K562 (cell line): ENCODE measurements around the gene GTPBP2. TPM values are rescaled to one million over a fixed set of nuclear protein-coding genes. Genes with fewer than 3 reads are reported as not detected.
A peak's percentile ranks its signal among the peaks of the same experiment; 100 is the strongest.

Source experiments
- BCOR ChIP-seq: fragments of 450-650 bp; IDR thresholded peaks from 2 replicates; pipeline ENCODE4 v1.6.1; 2016
- CBFB ChIP-seq: sonication (generic); formaldehyde crosslinking; IDR thresholded peaks from 2 replicates; pipeline ENCODE4 v1.4.0; 2020; ENCODE audit warnings: mild to moderate bottlenecking, missing genetic modification reagents
- CBX1 ChIP-seq: sonication (generic); IDR thresholded peaks from 2 replicates; pipeline ENCODE4 v1.6.1; 2016; ENCODE audit warnings: antibody characterized with exemption, low read depth, mild to moderate bottlenecking
- CBX3 ChIP-seq, 2 experiments: IDR thresholded peaks; 1 replicate in 1 of 2; 2 replicates in 1 of 2; pipeline ENCODE4 v1.6.1; 2012; ENCODE audit warnings: inconsistent platforms in 2 of 2, low read length in 2 of 2, borderline replicate concordance in 1 of 2, control low read depth in 1 of 2
- COPS2 ChIP-seq: fragments of 450-650 bp; conservative IDR thresholded peaks from 2 replicates; pipeline ENCODE4 v1.6.1; 2016; ENCODE audit warnings: mild to moderate bottlenecking, moderate library complexity
- ETV1 ChIP-seq: fragments of 450-650 bp; conservative IDR thresholded peaks from 2 replicates; pipeline ENCODE4 v1.6.1; 2016; ENCODE audit warnings: missing genetic modification characterization, control low read depth, low read depth, missing compliant biosample characterization
- HNRNPLL ChIP-seq: fragments of 200-400 bp; formaldehyde crosslinking; IDR thresholded peaks from 2 replicates; pipeline ENCODE4 v1.6.1; 2017; ENCODE audit warnings: low read length, low read depth, mild to moderate bottlenecking; ENCODE audit not compliant: poor library complexity, severe bottlenecking
- LARP7 ChIP-seq: fragments of 450-650 bp; IDR thresholded peaks from 2 replicates; pipeline ENCODE4 v1.6.1; 2016
- NEUROD1 ChIP-seq: fragments of 150-350 bp; IDR thresholded peaks from 2 replicates; pipeline ENCODE4 v1.6.1; 2014; ENCODE audit warnings: borderline replicate concordance, low read length, low read depth; ENCODE audit not compliant: partially characterized antibody
- PHTF2 ChIP-seq: fragments of 250-450 bp; sonication (Bioruptor Pico); IDR thresholded peaks from 2 replicates; pipeline ENCODE4 v1.5.0; 2021; ENCODE audit warnings: mild to moderate bottlenecking
- POLR2AphosphoS2 ChIP-seq: IDR thresholded peaks from 2 replicates; pipeline ENCODE4 v1.6.1; 2012; ENCODE audit warnings: low read length, improper control_type of control experiment
- RBM25 ChIP-seq: fragments of 200-400 bp; formaldehyde crosslinking; IDR thresholded peaks from 2 replicates; pipeline ENCODE4 v1.6.1; 2018; ENCODE audit warnings: low read length, low read depth, moderate library complexity; ENCODE audit not compliant: severe bottlenecking
- RCOR1 ChIP-seq, 2 experiments: IDR thresholded peaks; 2 replicates each; pipeline ENCODE4 v1.6.1; 2012; ENCODE audit warnings: low read depth in 2 of 2, low read length in 2 of 2, borderline replicate concordance in 1 of 2, improper control_type of control experiment in 1 of 2
- XRCC5 ChIP-seq: fragments of 200-400 bp; formaldehyde crosslinking; IDR thresholded peaks from 2 replicates; pipeline ENCODE4 v1.6.1; 2017; ENCODE audit warnings: low read depth, mild to moderate bottlenecking, low read length
- ZFP30 ChIP-seq: fragments of 250-450 bp; sonication (Bioruptor Pico); IDR thresholded peaks from 2 replicates; pipeline ENCODE4 v1.8.0; 2022; ENCODE audit warnings: moderate library complexity, mild to moderate bottlenecking, inconsistent platforms, borderline replicate concordance
- ZNF583 ChIP-seq: fragments of 250-450 bp; sonication (Bioruptor Pico); IDR thresholded peaks from 2 replicates; pipeline ENCODE4 v1.4.0; 2020
- ZNF830 ChIP-seq: fragments of 250-450 bp; sonication (Bioruptor Pico); IDR thresholded peaks from 2 replicates; pipeline ENCODE4 v1.5.0; 2021; ENCODE audit warnings: mild to moderate bottlenecking
- ZZZ3 ChIP-seq: fragments of 450-650 bp; IDR thresholded peaks from 2 replicates; pipeline ENCODE4 v1.6.1; 2016; ENCODE audit warnings: antibody characterized with exemption, mild to moderate bottlenecking, moderate library complexity
- polyA plus RNA-seq, 8 experiments: library from polyadenylated mRNA; depleted of rRNA in 4 of 8; stranded (reverse) in 5 of 8; unstranded in 3 of 8; fragments of >200 nt; fragmentation: Nextera tagmentation in 2 of 8; fragmentation: Illumina TruSeq in 1 of 8; extraction: Ambion mirVana in 2 of 8; extraction: Trizol in 1 of 8; gene quantifications; 2 replicates each; pipeline versions ENCODE4 v1.2.1 to v1.2.3, GENCODE V29; 2011 to 2014; ENCODE audit warnings: inconsistent platforms in 1 of 8, missing spikeins in 1 of 8
- total RNA-seq, 7 experiments: library from RNA; depleted of rRNA in 6 of 7; stranded (reverse); fragments of >200 nt in 6 of 7; fragmentation: Illumina TruSeq in 2 of 7; extraction: Trizol in 2 of 7; gene quantifications; 2 replicates each; pipeline versions ENCODE4 v1.2.1 to v1.2.3, GENCODE V29; 2011 to 2021; ENCODE audit warnings: low replicate concordance in 1 of 7
- TF ChIP-seq, protein P1 (sequence below), 2 experiments: IDR thresholded peaks; 2 replicates each; pipeline ENCODE4 v1.6.1; 2011; ENCODE audit warnings: borderline replicate concordance in 1 of 2, control low read depth in 1 of 2, low read depth in 1 of 2, low read length in 1 of 2, mild to moderate bottlenecking in 1 of 2, mixed read lengths in 1 of 2, moderate library complexity in 1 of 2; ENCODE audit not compliant: insufficient read depth in 1 of 2, insufficient read length in 1 of 2, poor library complexity in 1 of 2, severe bottlenecking in 1 of 2; ENCODE audit errors: extremely low read depth in 1 of 2
- TF ChIP-seq, protein P2 (sequence below): fragments of 450-650 bp; formaldehyde crosslinking; IDR thresholded peaks from 2 replicates; pipeline ENCODE4 v1.4.0; 2020; ENCODE audit warnings: mild to moderate bottlenecking, mixed read lengths
- TF ChIP-seq, protein P3 (sequence below): sonication (generic); formaldehyde crosslinking; IDR thresholded peaks from 2 replicates; pipeline ENCODE4 v1.8.0; 2023; ENCODE audit warnings: mild to moderate bottlenecking, missing genetic modification reagents
- TF ChIP-seq, protein P4 (sequence below): fragments of 250-450 bp; sonication (Bioruptor Pico); IDR thresholded peaks from 2 replicates; pipeline ENCODE4 v1.8.0; 2021; ENCODE audit warnings: moderate library complexity, mild to moderate bottlenecking, inconsistent platforms

The GTPBP2 gene
- total and polyA plus RNA-seq, 9 of the 15 experiments (the other 6 are each of a cell fraction or from before 2014, with no cell fraction given) = 48.4 to 196 (median 111) TPM

DNA sequence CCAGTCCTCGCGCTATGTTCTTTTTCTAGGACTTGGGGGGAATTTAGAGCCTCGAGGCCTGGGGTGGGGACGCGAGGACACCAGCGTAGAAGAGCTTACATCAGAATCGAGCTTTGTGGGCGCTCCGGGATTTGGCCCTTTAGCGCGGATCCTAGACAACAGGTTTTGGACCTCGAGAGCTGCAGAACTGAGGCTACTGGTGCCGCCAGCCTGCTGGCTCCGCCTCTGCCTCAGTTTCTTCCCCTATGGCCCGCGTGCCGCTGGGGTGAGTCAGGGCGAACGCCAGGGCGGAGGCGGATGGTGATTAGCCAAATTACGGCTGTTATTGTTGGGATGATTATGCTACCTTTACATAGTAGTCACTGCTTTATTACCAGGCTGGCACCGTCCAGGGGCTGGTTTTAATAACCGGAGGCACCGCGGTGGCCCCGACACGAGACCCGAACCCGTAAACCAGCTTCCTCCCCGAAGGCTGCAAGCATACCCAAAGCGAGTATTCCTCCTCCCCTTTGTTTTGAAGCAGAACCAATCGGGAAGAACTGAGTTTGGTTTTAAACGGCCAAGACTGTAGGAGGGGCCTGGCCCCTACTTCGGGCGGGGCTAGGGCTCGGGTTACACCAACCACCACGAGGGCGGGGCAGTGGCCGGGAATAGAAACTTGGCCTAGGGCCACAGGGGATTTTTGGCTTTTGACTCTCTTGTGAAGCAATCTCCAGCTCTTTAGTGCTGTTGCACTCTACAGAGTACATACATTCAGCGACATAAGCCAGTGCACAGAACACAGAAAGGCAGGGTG lies 639 bp upstream of the GTPBP2 start (continued):
- TF ChIP-seq POLR2AphosphoS2 = peak; percentile 98
- TF ChIP-seq RBM25 = no peak
- TF ChIP-seq, protein P1, sequence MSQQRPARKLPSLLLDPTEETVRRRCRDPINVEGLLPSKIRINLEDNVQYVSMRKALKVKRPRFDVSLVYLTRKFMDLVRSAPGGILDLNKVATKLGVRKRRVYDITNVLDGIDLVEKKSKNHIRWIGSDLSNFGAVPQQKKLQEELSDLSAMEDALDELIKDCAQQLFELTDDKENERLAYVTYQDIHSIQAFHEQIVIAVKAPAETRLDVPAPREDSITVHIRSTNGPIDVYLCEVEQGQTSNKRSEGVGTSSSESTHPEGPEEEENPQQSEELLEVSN (IDR thresholded peaks at IDR 0.05; ENCODE audit: borderline replicate concordance in 1 of 2, extremely low read depth in 1 of 2, insufficient read depth in 1 of 2, insufficient read length in 1 of 2, low read depth in 1 of 2, low read length in 1 of 2, poor library complexity in 1 of 2, severe bottlenecking in 1 of 2) = peak; percentile 87 to 92
- TF ChIP-seq ETV1 (tag) = peak; percentile 47; the same call in 1 of the 2 replicates
- TF ChIP-seq, protein P2, sequence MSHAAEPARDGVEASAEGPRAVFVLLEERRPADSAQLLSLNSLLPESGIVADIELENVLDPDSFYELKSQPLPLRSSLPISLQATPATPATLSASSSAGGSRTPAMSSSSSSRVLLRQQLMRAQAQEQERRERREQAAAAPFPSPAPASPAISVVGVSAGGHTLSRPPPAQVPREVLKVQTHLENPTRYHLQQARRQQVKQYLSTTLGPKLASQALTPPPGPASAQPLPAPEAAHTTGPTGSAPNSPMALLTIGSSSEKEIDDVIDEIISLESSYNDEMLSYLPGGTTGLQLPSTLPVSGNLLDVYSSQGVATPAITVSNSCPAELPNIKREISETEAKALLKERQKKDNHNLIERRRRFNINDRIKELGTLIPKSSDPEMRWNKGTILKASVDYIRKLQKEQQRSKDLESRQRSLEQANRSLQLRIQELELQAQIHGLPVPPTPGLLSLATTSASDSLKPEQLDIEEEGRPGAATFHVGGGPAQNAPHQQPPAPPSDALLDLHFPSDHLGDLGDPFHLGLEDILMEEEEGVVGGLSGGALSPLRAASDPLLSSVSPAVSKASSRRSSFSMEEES (CRISPR knock-in tag) = peak; percentile 10; the same call in 1 of the 2 replicates
- TF ChIP-seq CBX3 (IDR thresholded peaks at IDR 0.05; ENCODE audit: borderline replicate concordance in 1 of 2, low read length in 2 of 2) = peak in 1 of 2 experiments; percentile 49; a peak in 2 of 3 replicates
- peak; percentile 75; the same call in 1 of the 2 replicates for TF ChIP-seq BCOR
- TF ChIP-seq HNRNPLL = no peak
- no peak for TF ChIP-seq ZNF583 (CRISPR knock-in tag)
- TF ChIP-seq CBFB (CRISPR knock-in tag) = peak; percentile 61; the same call in 1 of the 2 replicates
- TF ChIP-seq RCOR1 (IDR thresholded peaks at IDR 0.05; ENCODE audit: borderline replicate concordance in 1 of 2, low read depth in 2 of 2, low read length in 2 of 2) = peak in 1 of 2 experiments; percentile 76; a peak in 2 of 4 replicates
- TF ChIP-seq, protein P3, sequence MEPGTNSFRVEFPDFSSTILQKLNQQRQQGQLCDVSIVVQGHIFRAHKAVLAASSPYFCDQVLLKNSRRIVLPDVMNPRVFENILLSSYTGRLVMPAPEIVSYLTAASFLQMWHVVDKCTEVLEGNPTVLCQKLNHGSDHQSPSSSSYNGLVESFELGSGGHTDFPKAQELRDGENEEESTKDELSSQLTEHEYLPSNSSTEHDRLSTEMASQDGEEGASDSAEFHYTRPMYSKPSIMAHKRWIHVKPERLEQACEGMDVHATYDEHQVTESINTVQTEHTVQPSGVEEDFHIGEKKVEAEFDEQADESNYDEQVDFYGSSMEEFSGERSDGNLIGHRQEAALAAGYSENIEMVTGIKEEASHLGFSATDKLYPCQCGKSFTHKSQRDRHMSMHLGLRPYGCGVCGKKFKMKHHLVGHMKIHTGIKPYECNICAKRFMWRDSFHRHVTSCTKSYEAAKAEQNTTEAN (CRISPR knock-in tag) = no peak
- no peak for TF ChIP-seq COPS2
- TF ChIP-seq PHTF2 (CRISPR knock-in tag) = peak; percentile 65; the same call in 1 of the 2 replicates
- TF ChIP-seq CBX1 = peak; percentile 80
- TF ChIP-seq LARP7 = peak; percentile 15; the same call in 1 of the 2 replicates
- TF ChIP-seq, protein P4, sequence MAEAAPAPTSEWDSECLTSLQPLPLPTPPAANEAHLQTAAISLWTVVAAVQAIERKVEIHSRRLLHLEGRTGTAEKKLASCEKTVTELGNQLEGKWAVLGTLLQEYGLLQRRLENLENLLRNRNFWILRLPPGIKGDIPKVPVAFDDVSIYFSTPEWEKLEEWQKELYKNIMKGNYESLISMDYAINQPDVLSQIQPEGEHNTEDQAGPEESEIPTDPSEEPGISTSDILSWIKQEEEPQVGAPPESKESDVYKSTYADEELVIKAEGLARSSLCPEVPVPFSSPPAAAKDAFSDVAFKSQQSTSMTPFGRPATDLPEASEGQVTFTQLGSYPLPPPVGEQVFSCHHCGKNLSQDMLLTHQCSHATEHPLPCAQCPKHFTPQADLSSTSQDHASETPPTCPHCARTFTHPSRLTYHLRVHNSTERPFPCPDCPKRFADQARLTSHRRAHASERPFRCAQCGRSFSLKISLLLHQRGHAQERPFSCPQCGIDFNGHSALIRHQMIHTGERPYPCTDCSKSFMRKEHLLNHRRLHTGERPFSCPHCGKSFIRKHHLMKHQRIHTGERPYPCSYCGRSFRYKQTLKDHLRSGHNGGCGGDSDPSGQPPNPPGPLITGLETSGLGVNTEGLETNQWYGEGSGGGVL (CRISPR knock-in tag) = no peak
- TF ChIP-seq ZNF830 (CRISPR knock-in tag) = peak; percentile 97
- TF ChIP-seq XRCC5 = peak; percentile 84
- no peak for TF ChIP-seq ZZZ3
- no peak for TF ChIP-seq ZFP30 (CRISPR knock-in tag)
- peak; percentile 48 for TF ChIP-seq NEUROD1
